ENCODE results near the gene DLEU7. TPM values are rescaled to one million over a fixed set of nuclear protein-coding genes. Genes with fewer than 3 reads are reported as not detected.

DLEU7 gene
- total RNA-seq = under 1 TPM; 0.19 to 0.79 TPM
- long read RNA-seq, donor 1 = 0 reads
- long read RNA-seq, donor 2 = 0 reads

DNA sequence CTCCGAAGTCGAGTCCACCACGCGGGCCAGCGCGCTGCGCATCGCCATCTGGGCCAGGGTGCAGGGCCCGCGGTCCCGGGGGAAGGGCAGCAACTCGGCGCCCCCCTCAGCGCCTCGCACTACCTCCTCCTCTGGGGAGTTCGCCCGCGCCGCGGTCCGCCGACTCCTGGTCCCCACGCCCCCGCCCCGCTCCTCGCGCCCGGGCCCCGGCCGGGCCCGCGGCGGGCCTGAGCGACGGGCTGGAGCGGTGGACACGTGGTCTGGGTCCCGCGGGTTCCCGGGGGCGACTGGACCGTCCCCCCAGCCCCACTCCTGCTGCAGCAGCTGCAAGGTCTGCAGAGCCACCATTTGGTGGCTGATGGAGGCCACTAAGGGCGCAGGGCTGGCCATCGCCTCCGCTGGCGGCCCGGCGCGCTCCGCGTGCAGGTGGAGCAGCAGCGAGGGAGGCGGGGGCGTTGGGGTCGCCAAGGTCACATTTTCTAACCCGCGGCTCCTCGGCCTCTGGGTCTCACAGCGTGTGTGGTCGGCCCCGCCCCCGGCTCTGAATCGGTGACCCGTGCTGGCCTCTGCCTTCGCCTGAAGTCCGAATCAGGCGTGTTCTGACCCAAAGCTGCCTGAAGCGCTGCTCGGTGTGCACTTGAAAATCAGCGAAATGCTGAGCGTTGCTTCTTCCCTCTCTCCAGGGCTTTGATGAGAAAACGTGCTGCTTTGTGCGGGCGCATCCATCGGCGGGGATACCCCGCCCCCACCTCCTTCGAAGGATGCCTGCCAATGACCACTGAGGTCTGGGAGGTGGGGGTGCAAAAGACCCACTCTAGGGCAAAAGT is at the start of gene DLEU7:
Gene DLEU7, minus strand, starts transcription at position 436 of the 827 bp plus-strand sequence. Its CDS starts 46 bp downstream, at position 390.
- intact Hi-C loops (cut with DNase I) = no loop called here
- no peak for DNase-seq (ENCODE audit: low spot score)

DNA sequence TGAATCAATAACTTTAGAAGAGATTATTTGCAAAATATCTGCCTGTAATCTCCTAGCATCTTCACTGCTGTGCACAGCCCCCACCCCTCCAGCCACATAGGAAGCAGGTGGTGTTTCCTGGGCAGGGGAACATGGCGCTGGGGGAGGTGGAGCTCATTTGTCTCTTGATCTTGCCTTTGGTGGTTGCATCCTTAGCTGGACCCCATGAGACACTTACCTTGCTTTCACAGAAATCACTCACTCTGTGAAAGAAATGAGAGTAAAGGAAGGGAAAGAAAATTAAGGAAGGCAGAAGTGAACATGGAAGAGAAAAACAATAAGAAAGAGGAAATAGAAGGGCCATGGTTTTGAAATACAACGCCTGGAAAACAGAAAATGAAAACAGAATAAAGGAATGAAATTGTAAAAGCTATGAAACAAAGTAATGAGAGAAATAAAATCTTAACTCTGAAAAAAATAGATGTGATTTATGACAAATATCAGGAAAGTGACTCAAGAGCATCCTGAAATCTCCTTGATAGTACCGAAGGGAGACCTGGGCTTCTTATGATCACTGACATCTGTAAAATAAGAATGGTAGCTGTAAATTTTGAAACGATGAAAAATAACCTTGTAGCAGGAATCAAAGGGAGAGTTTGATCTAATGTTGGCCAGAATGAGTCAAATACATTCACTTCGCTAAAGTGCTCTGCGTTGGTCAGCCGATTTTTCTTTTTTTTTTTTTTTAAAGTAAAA is 48.9 kb upstream of the DLEU7 start:
- intact Hi-C loops (cut with DNase I) = no loop called here
- DNase-seq (ENCODE audit: low spot score) = no peak

DNA sequence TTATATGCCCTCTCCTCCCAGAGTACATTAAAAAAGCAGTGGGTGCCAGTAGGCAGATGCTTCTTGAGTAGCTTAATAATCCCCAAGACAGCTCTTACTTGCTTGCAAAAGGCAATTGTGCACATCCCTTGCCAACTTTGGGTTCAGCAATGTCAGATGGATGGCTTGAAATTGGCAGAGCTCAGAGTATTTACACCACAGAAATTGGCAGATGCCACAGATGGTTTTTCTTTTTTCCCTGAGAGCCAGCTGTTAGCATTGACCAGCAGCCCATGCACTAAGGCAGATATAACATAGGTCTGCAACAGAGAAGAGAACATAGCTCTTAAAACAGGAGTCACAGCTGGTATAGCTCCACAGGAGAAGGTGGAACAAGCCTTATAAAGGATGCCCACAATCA is 47.7 kb upstream of the DLEU7 start:
- no peak for DNase-seq (ENCODE audit: low spot score)
- intact Hi-C loops (cut with DNase I) = no loop called here

DNA sequence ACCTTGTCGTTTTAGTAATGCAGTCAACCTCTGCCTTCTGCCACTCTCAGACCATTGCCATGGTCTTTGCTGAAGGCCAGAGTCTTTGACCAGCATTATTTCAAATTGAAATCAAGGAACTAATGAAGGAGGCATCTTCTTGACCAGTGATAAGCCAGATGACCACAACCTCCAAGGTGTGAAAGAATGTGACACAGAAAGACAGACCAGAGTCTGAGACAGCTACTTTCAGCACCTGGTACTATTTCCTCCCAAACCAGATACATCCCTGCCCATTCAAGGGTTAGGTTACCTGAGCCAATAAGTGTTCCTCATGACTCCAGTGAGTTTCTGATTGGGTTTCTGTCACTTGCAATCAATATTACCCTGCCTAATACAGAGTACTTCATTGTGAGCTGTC is 45.8 kb upstream of the DLEU7 start:
- intact Hi-C loops (cut with DNase I) = loop anchor here in 1 of 2 donors (5.0 kb wide), 1 partner anchor 813 kb away; no protein-coding TSS in a partner anchor

DNA sequence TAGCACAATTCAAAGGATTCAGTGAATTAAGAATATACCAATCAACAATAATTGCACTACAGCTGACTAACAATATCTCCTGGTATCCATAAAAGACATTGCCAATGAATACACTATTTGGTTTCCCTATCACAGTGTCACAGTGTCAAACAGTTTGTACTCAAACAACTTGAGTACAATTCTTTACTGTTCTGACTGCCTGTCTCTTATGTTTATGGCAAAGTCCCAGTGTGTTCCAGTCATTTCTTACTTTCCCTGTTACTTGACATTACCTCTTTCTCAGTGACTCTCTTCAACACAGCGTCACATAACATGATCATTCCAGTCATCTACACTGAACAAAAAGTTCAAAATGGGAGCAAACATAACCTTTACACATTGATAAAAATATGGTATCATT is 44.9 kb upstream of the DLEU7 start:
- no peak for DNase-seq (ENCODE audit: low spot score)
- intact Hi-C loops (cut with DNase I) = loop anchor here in 1 of 2 donors (5.0 kb wide), 1 partner anchor 814 kb away; no protein-coding TSS in a partner anchor

More for the DNA sequence above, 45.8 kb upstream of the DLEU7 start:
- no peak for DNase-seq (ENCODE audit: low spot score)

DNA sequence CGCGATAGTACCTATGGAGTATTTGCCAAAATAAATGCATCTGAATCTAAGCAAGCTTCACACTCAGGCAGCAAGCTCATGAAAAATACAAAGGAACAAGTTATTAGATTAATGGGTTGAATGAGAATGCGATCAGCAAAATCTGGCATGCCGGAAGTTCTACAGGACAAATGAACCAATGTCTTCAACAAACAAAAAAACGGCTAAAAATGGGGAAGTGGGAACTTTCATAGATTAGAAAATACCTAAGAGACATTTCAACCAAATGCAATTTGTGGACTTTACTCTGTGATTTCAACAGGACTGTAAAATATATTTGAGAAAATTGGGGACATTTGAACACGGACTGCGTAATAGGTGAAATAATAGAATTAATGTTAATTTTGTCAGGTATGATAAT is 43.7 kb upstream of the DLEU7 start:
- intact Hi-C loops (cut with DNase I) = loop anchor here in 1 of 2 donors (5.0 kb wide), 1 partner anchor 815 kb away; no protein-coding TSS in a partner anchor
- no peak for DNase-seq (ENCODE audit: low spot score)

DNA sequence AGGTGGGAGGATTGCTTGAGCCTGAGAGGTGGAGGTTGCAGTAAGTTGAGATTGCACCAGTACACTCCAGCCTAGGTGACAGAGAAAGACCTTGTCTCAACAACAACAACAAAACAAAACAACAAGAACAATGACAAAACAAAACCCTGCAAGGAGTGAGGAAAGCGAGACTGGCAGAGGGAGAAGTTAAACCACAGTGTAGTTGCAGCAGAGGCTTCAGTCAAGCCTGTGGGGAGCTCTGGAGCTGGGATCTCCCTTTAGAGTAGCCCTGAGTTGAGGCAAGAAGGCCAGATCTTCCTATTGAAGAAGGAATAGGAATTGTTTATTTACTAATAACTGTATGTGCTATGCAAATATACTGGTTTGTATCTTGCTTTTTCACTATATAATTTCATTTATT is 40.8 kb upstream of the DLEU7 start:
- DNase-seq (ENCODE audit: low spot score) = no peak

DNA sequence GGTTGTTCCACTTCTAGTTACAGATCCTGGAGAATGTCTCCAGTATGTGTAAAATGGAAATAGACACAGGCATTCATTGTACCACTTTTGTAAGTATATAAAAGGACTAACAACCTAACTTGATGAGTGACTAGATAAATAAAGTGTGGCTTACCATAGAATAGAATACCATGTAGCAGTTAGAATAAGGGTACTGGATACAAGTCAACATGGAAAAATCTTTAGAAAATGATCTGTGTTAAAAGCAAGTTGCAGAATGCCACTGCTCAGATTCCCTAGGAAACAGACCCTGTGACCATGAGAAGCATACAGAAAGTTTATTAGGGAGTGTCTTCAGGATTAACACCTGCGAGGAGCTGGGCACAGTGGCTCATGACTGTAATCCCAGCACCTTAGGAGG is 40.2 kb upstream of the DLEU7 start:
- intact Hi-C loops (cut with DNase I) = no loop called here
- DNase-seq (ENCODE audit: low spot score) = no peak

More for the DNA sequence above, 40.8 kb upstream of the DLEU7 start:
- intact Hi-C loops (cut with DNase I) = no loop called here

DNA sequence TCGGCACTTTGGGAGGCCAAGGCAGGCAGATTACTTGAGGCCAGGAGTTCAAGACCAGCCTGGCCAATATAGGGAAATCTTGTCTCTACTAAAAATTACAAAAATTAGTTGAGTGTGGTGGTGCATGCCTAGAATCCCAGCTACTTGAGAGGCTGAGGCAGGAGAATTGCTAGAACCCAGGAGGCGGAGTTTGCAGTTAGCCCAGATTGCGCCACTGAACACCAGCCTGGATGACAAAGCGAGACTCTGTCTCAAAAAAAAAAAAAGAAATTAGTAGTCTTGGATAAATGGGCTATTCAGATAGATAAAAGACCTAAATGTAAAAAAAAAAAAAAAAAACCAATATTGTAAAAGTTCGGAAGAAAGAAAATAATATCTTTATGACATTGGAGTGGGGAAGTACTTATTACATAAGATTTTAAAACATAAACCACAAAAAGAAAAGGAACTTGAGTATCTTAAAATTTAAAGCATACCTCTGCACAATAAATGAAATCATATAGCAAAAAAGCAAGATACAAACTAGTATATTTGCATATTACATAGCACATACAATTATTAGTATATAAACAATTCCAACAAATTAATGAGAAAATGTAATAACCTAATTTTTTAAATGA is 39.4 kb upstream of the DLEU7 start:
- no peak for DNase-seq (ENCODE audit: low spot score)
- intact Hi-C loops (cut with DNase I) = no loop called here

DNA sequence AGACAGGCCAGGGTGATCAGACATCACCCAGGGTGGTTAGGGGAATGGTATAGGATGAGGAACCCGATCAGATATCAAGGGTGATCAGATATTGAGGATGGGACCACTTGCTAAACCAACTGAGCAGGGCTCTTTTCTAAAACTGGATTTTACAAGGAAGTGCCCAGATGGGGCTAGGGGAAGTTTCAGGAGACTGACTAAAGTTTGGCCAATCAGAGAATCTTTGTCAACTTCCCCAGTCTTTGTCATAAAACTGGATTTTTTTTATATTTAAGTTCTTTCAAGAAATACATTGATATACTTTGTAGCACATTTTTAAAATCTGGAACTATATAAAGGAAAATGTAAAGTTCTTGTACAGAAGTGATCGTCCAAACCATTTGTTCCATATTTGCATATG is 30.5 kb upstream of the DLEU7 start:
- intact Hi-C loops (cut with DNase I) = loop anchor here in 1 of 2 donors (5.0 kb wide), 1 partner anchor 1542 kb away; no protein-coding TSS in a partner anchor
- no peak for DNase-seq (ENCODE audit: low spot score)

DNA sequence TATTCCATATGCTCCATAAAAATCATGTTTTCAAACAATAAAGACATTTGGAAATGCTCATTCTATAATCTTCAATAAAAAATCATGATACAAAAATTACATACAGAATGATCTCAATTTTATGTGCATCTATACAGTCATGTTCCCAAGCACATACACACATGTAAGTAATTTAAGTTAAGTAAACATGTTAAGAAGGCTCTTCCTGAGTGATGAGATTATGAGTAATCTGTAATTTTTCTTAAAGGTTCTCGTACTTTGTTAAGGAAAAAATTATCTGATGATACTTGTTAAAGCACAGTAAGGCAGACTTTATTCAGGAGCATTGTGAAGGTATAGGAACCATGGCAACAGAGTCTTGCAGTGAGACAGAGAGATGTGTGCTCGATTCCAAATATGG is 30.0 kb upstream of the DLEU7 start:
- intact Hi-C loops (cut with DNase I) = loop anchor here in 1 of 2 donors (5.0 kb wide), 1 partner anchor 1541 kb away; no protein-coding TSS in a partner anchor
- DNase-seq (ENCODE audit: low spot score) = no peak

DNA sequence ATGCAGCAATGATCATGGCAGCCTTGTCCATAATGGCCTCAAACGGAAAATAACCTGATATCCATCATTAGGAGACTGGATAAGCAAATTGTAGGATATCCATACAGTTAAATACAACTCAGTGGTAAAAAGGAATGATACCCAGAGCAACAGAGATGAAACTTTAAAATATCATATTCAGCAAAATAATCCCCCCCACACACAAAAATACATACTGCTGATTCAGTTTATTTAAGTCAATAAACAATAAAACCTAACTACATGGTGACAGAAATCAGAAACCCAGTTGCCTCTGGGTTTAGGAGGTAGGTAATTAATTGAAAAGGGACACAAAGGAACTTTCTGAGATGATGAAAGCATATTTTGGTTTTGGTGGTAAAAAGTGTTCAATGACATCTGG is 27.9 kb upstream of the DLEU7 start:
- intact Hi-C loops (cut with DNase I) = loop anchor here in 1 of 2 donors (5.0 kb wide), 1 partner anchor 1539 kb away; no protein-coding TSS in a partner anchor
- no peak for DNase-seq (ENCODE audit: low spot score)

DNA sequence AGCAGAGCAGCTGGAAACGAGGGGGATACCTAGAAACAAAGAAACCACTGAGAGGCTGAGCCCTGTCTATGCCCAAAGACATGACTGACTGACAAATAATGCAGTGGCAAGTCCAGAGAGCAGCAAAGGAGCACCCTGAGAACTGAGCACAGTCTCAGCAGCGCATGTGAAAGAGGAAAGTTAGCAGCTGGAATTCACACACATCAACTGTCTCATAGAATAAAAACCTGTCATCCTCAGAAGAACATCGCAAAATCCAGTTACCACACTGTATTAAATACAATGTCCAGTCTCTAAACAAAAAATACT is 24.1 kb upstream of the DLEU7 start:
- intact Hi-C loops (cut with DNase I) = no loop called here
- DNase-seq (ENCODE audit: low spot score) = no peak

DNA sequence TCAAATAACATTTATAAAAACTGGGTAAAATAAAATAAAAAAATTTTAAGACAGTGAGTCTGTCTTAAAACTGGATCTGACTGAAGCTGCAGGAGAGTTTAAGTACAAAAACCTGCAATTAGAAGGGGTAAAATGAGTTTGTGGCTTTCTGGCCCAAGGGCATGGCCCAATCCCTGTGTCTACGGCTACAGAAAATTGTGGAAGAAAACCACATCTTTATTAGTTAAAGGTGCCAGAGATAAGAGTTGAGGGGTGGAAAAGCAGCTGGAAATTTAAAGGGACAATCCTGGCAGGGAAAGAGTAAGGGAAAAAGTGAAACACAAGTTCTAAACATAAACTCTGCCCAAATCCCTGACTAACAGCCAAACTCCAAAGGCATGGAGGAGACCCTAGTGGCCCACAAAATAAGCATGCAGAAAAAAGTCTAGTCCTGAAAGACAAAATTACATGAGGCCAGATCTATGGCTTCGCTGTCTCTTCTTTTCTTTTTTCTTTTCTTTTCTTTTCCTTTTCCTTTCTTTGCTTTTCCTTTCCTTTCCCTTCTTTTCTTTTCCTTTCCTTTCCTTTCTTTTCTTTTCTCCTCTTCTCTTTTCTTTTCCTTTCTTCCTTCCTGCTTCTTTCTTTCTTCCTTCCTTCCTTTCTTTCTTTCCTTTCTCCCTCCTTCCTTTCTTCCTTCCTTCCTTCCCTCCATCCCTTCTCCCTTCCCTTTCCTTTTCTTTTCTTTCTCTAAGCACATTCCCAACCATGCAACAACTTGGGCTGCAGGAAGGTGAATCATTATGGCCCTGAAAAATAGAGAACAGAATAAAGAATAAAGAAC is 23.5 kb upstream of the DLEU7 start:
- DNase-seq (ENCODE audit: low spot score) = no peak
- intact Hi-C loops (cut with DNase I) = no loop called here

DNA sequence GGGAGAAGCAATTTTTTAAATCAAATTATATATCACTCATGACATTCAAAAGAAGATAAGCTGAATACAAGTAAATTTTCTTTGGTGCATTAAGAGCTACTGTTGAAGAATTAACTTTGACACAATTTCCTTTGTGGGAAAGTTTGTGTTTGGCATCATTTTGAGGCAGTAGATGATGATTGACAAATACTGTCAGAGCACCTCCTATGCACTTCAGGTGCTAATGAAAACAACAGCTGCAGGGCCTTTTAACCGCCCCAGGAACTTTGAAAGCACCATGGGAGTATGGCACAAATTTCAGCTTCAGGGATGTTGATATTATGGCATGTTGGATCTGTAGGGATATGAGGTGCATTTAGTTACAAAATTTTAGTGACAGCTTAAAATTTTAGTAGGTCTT is 21.0 kb upstream of the DLEU7 start:
- intact Hi-C loops (cut with DNase I) = no loop called here
- DNase-seq (ENCODE audit: low spot score) = no peak

DNA sequence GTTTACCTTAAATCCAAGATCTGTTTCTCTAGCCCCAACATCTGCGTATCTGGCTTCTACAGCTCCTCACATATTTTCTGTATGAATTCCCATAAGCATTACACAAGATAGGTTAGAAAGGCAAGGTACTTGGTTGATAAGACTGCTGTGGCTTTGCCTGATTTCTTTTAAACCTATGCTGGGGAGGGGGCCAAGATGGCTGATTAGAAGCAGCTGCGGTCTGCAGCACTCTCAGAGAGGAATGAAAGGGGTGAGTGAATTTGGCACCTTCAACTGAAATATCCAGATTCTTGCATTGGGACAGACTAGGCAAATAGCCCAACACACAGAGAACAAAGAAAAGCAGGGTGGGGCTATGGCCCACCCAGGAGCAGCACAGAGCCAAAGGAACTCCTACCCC is 12.2 kb upstream of the DLEU7 start:
- intact Hi-C loops (cut with DNase I) = no loop called here
- DNase-seq (ENCODE audit: low spot score) = no peak

DNA sequence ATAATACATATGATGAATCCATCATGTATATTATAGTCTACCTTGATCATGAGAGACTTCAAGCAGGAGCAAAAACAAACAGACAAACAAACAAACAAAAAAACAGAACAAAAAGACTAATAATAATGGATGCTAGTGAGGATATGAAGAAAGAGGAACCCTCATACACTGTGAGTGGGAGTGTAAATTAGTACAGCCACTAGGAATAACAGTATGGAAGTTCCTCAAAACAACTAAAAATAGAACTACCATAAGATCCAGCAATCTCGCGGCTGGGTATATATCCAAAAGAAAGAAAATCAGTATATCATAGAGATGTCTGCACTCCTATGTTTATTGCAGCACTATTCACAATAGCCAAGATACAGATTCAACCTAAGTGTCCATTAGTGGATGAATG is 7.0 kb upstream of the DLEU7 start:
- intact Hi-C loops (cut with DNase I) = no loop called here
- no peak for DNase-seq (ENCODE audit: low spot score)

DNA sequence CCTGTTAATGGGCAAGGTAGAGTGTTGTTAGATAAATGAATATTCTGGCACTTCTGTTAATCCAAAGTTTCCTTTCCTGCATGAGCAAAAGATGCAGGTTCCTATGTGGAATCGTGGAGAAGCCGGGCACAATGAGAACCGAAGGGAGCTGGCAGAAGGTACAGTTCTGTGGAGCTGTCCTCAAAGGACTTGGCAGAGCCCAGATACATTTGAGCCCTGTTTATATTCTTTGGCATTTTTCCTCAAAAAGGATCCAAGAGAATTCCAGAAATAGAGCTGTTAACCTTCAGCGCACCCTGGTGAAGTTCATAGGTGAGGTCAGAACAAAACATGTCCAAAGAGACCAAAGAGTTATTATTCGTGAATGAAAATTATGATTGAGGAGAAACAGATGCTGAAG is 4.0 kb upstream of the DLEU7 start:
- intact Hi-C loops (cut with DNase I) = no loop called here
- no peak for DNase-seq (ENCODE audit: low spot score)

DNA sequence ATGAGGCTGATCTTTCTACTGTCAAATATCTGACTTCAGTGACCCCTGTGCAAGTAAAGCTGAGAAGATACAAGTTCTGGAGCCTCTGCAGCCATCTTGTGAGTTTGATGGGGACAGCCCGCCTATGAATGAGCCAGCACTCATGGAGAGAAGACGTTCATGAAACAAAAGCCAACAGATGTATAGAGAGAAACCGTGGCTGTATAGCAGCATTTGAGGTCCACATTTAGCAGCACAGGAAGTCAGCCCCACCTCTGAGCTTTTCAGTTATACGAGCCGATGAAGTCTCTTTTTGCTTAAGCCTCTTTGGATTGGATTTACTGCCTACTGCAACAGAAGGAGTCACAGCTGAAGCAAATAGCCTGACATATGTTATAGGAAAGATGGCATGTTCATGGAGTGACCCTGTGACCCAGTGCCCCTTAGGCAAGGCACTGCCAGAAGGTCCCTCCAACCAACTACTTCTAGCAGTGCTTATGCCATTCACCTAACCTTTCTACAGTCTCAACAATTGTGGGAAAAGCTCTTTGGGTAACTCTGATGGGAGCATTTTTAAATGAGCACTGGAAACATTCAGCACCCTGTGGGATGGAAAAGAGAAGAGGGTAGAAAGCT is 3.5 kb upstream of the DLEU7 start:
- intact Hi-C loops (cut with DNase I) = no loop called here
- no peak for DNase-seq (ENCODE audit: low spot score)
